NB4 (cell line): ENCODE measurements around the gene KAT6B.

Experiments used
- DNase-seq: peaks from one replicate; pipeline ENCODE4 v3.0.0; 2010; ENCODE audit warnings: low read depth
- H3K4me3 ChIP-seq: one replicate; pipeline ENCODE4 v1.5.1; 2011; ENCODE audit warnings: mild to moderate bottlenecking, low read depth, low read length, moderate library complexity
- CTCF ChIP-seq: IDR thresholded peaks from one replicate; pipeline ENCODE4 v1.5.1; 2012; ENCODE audit warnings: low read depth, low read length
- MAX ChIP-seq: IDR thresholded peaks from 2 replicates; pipeline ENCODE4 v1.6.1; 2011; ENCODE audit warnings: low read depth, low read length
- MYC ChIP-seq: IDR thresholded peaks from 2 replicates; pipeline ENCODE4 v1.6.1; 2011; ENCODE audit warnings: low read depth, low read length
- POLR2A ChIP-seq: IDR thresholded peaks from 2 replicates; pipeline ENCODE4 v1.6.1; 2011; ENCODE audit warnings: mild to moderate bottlenecking; ENCODE audit not compliant: insufficient read length; ENCODE audit errors: extremely low read depth

The KAT6B gene

GRCh38 chr10:74846958-74847357 lies 20.6 kb downstream of the KAT6B start:
- no peak for TF ChIP-seq MAX
- no peak for TF ChIP-seq CTCF
- no peak for TF ChIP-seq POLR2A
- no peak for TF ChIP-seq MYC
- DNase-seq, result no peak
- H3K4me3 ChIP-seq, result no peak overlapping the region

GRCh38 chr10:74851831-74852230 lies 25.4 kb downstream of the KAT6B start:
- DNase-seq, result no peak
- H3K4me3 ChIP-seq, result no peak overlapping the region
- no peak for TF ChIP-seq MYC

GRCh38 chr10:74852381-74852780 lies 26.0 kb downstream of the KAT6B start:
- no peak for DNase-seq
- no peak overlapping the region for H3K4me3 ChIP-seq
- no peak for TF ChIP-seq POLR2A
- TF ChIP-seq CTCF, result no peak
- TF ChIP-seq MYC, result no peak
- TF ChIP-seq MAX, result no peak

GRCh38 chr10:74854610-74855009 lies 28.2 kb downstream of the KAT6B start:
- TF ChIP-seq MAX (no peak), MYC (no peak), POLR2A (no peak), CTCF (no peak)
- no peak for DNase-seq
- no peak overlapping the region for H3K4me3 ChIP-seq

- TF ChIP-seq POLR2A (no peak), MAX (no peak), CTCF (no peak)
- H3K4me3 ChIP-seq, result no peak overlapping the region
- no peak for DNase-seq
Observed at GRCh38 chr10:74855027-74855426, 28.6 kb downstream of the KAT6B start.

- no peak overlapping the region for H3K4me3 ChIP-seq
- DNase-seq, result no peak
- TF ChIP-seq CTCF (no peak), POLR2A (no peak), MAX (no peak)
Observed at GRCh38 chr10:74855439-74855838, 29.0 kb downstream of the KAT6B start.
